Glutamatergic neuron (in vitro differentiated cells): ENCODE data around the gene PNPLA7. TPM values are rescaled to one million over a fixed set of nuclear protein-coding genes. Genes with fewer than 3 reads are reported as not detected.

Experiments used
- DNase-seq: peaks from one replicate; pipeline ENCODE4 v3.0.0; 2022
- H3K27ac Mint-ChIP-seq: one replicate; pipeline ENCODE4 v1.8.0; 2020; ENCODE audit warnings: mild to moderate bottlenecking, mixed read lengths, inconsistent platforms; ENCODE audit not compliant: unreplicated experiment
- H3K27me3 Mint-ChIP-seq: one replicate; pipeline ENCODE4 v1.8.0; 2020; ENCODE audit warnings: mild to moderate bottlenecking, moderate library complexity, mixed read lengths, inconsistent platforms; ENCODE audit not compliant: unreplicated experiment
- H3K36me3 Mint-ChIP-seq: one replicate; pipeline ENCODE4 v1.8.0; 2020; ENCODE audit warnings: mild to moderate bottlenecking, mixed read lengths, inconsistent platforms; ENCODE audit not compliant: unreplicated experiment
- H3K4me1 Mint-ChIP-seq: one replicate; pipeline ENCODE4 v1.8.0; 2020; ENCODE audit warnings: mild to moderate bottlenecking, low read depth, mixed read lengths, inconsistent platforms; ENCODE audit not compliant: unreplicated experiment
- H3K4me3 Mint-ChIP-seq: one replicate; pipeline ENCODE4 v1.8.0; 2020; ENCODE audit warnings: mild to moderate bottlenecking, mixed read lengths, inconsistent platforms; ENCODE audit not compliant: unreplicated experiment
- H3K9me3 Mint-ChIP-seq: one replicate; pipeline ENCODE4 v1.8.0; 2020; ENCODE audit warnings: mild to moderate bottlenecking, moderate library complexity, mixed read lengths, inconsistent platforms; ENCODE audit not compliant: unreplicated experiment
- CTCF ChIP-seq: fragments of 200-600 bp; sonication (generic); IDR thresholded peaks from one replicate; pipeline ENCODE4 v1.5.0; 2021; ENCODE audit not compliant: partially characterized antibody, unreplicated experiment
- total RNA-seq: library from RNA; stranded (reverse); fragmentation: NEBNext Ultra II Directional; extraction: Animal tissue kit (Norgen Biotek cat#: 25700); gene quantifications from one replicate; pipeline ENCODE4 v1.2.1, GENCODE V29; 2021; ENCODE audit not compliant: unreplicated experiment

The PNPLA7 gene
- total RNA-seq, 1 donor from 2014 or later, result 6.7 TPM

- no peaks in the 10 kb centered on the region for H3K36me3 Mint-ChIP-seq
- no peak overlapping the region for H3K27ac Mint-ChIP-seq
Observed at GRCh38 chr9:137445275-137445807, 104.9 kb downstream of the PNPLA7 start.

GRCh38 chr9:137444106-137444790, 106.0 kb downstream of the PNPLA7 start:
- Mint-ChIP-seq H3K4me1 (peaks cover 6% of the 10 kb centered on the region), H3K27ac (no peak overlapping the region), H3K9me3 (peaks cover 5% of the 10 kb centered on the region), H3K4me3 (no peak overlapping the region), H3K27me3 (peaks cover 2% of the 10 kb centered on the region), H3K36me3 (no peaks in the 10 kb centered on the region)
- TF ChIP-seq CTCF, result no peak
- DNase-seq, result no peak

More at GRCh38 chr9:137445275-137445807, 104.9 kb downstream of the PNPLA7 start:
- TF ChIP-seq CTCF, result peak; percentile 92
- Mint-ChIP-seq H3K27me3 (peaks cover 2% of the 10 kb centered on the region), H3K4me1 (peaks cover 6% of the 10 kb centered on the region), H3K9me3 (peaks cover 5% of the 10 kb centered on the region), H3K4me3 (no peak overlapping the region)
- DNase-seq, result peak; percentile 85

GRCh38 chr9:137441935-137442321, 108.3 kb downstream of the PNPLA7 start:
- no peak for TF ChIP-seq CTCF
- H3K27ac Mint-ChIP-seq, result no peak overlapping the region
- no peaks in the 10 kb centered on the region for H3K36me3 Mint-ChIP-seq
- H3K9me3 Mint-ChIP-seq, result peaks cover 2% of the 10 kb centered on the region
- H3K27me3 Mint-ChIP-seq, result peaks cover 2% of the 10 kb centered on the region
- peaks cover 6% of the 10 kb centered on the region for H3K4me1 Mint-ChIP-seq
- H3K4me3 Mint-ChIP-seq, result peak overlapping the region; percentile 93
- DNase-seq, result no peak

GRCh38 chr9:137441289-137441934, 108.8 kb downstream of the PNPLA7 start, which contains the start of gene ENTPD8:
Gene ENTPD8, minus strand, starts transcription at chr9:137441357. Its CDS starts 3,072 bp downstream, at chr9:137438285.
- H3K4me3 Mint-ChIP-seq, result peak within 1 kb of the TSS; percentile 93
- no peaks in the 10 kb centered on the region for H3K36me3 Mint-ChIP-seq
- no peak for TF ChIP-seq CTCF
- H3K9me3 Mint-ChIP-seq, result peaks cover 2% of the 10 kb centered on the region
- H3K27ac Mint-ChIP-seq, result no peak within 1 kb of the TSS
- H3K27me3 Mint-ChIP-seq, result peaks cover 2% of the 10 kb centered on the region
- peak; percentile 86 for DNase-seq
- peaks cover 6% of the 10 kb centered on the region for H3K4me1 Mint-ChIP-seq
